Subcutaneous abdominal adipose tissue (tissue), 5 donors: Measurements from ENCODE around the gene VSIG4.
"Not testable (repeated sequence)": the region's sequence is repeated elsewhere in the genome, so short reads cannot be mapped to it uniquely, and the experiment has no call there.

Experiments
- H3K27ac ChIP-seq: one replicate; pipeline ENCODE4 v1.7.0; 2013; ENCODE audit warnings: low read depth, mild to moderate bottlenecking, inconsistent platforms, low read length, moderate library complexity
- H3K27me3 ChIP-seq, 5 donors: one replicate each; pipeline ENCODE4 v1.7.0; 2013; ENCODE audit warnings: low read length in 5 of 5, inconsistent platforms in 1 of 5; ENCODE audit not compliant: control insufficient read depth in 5 of 5, insufficient read depth in 4 of 5
- H3K36me3 ChIP-seq, 5 donors: one replicate each; pipeline ENCODE4 v1.7.0; 2013; ENCODE audit warnings: low read length in 5 of 5; ENCODE audit not compliant: control insufficient read depth in 5 of 5, insufficient read depth in 5 of 5
- H3K4me1 ChIP-seq, 5 donors: one replicate each; pipeline ENCODE4 v1.7.0; 2013; ENCODE audit warnings: low read length in 5 of 5, mild to moderate bottlenecking in 3 of 5, moderate library complexity in 1 of 5; ENCODE audit not compliant: control insufficient read depth in 5 of 5, insufficient read depth in 5 of 5
- H3K4me3 ChIP-seq, 5 donors: one replicate each; pipeline ENCODE4 v1.7.0; 2013; ENCODE audit warnings: low read length in 5 of 5, low read depth in 1 of 5
- H3K9ac ChIP-seq, 5 donors: one replicate each; pipeline ENCODE4 v1.7.0; 2013; ENCODE audit warnings: low read length in 5 of 5, mild to moderate bottlenecking in 4 of 5, moderate library complexity in 3 of 5
- H3K9me3 ChIP-seq, 5 donors: one replicate each; pipeline ENCODE4 v1.7.0; 2013; ENCODE audit warnings: low read length in 5 of 5; ENCODE audit not compliant: control insufficient read depth in 5 of 5
- donor health status: healthy.
- donor health status: healthy.
- donor health status: healthy.
- donor health status: healthy.
- donor health status: healthy.

The VSIG4 gene

GRCh38 chrX:66039944-66040343 lies at the start of gene VSIG4:
TSS of gene VSIG4 (minus strand) at chrX:66040080. CDS start at chrX:66039998, 82 bp downstream.
- H3K36me3 ChIP-seq, result no peaks in the 10 kb centered on the region
- H3K27me3 ChIP-seq, result peaks cover 0 to 14% (median 3%) of the 10 kb centered on the region in 5 donors
- peak within 1 kb of the TSS; percentile 17 to 39 (median 20) for H3K4me3 ChIP-seq
- H3K27ac ChIP-seq, result no peak within 1 kb of the TSS
- H3K4me1 ChIP-seq, result no peaks in the 10 kb centered on the region
- no peaks in the 10 kb centered on the region for H3K9me3 ChIP-seq
- no peak within 1 kb of the TSS for H3K9ac ChIP-seq

- H3K9ac ChIP-seq, result no peak overlapping the region
- no peak overlapping the region for H3K4me3 ChIP-seq
- H3K36me3 ChIP-seq, result no peaks in the 10 kb centered on the region
- H3K27me3 ChIP-seq, result peaks cover 0 to 2% (median 0%) of the 10 kb centered on the region in 5 donors
- H3K9me3 ChIP-seq, result peaks cover 0 to 4% (median 0%) of the 10 kb centered on the region in 5 donors
- H3K27ac ChIP-seq, result no peak overlapping the region
- peaks cover 0 to 13% (median 3%) of the 10 kb centered on the region in 5 donors for H3K4me1 ChIP-seq
Measured at GRCh38 chrX:66076801-66077200, 36.9 kb upstream of the VSIG4 start.

GRCh38 chrX:66074920-66075879 lies 35.3 kb upstream of the VSIG4 start:
- Histone ChIP-seq H3K4me3 (no peak overlapping the region), H3K27ac (no peak overlapping the region), H3K9me3 (peaks cover 0 to 4% (median 0%) of the 10 kb centered on the region in 5 donors), H3K9ac (no peak overlapping the region), H3K4me1 (peaks cover 0 to 13% (median 3%) of the 10 kb centered on the region in 5 donors), H3K27me3 (peaks cover 0 to 4% (median 0%) of the 10 kb centered on the region in 5 donors), H3K36me3 (no peaks in the 10 kb centered on the region)

GRCh38 chrX:66071126-66071525 lies 31.2 kb upstream of the VSIG4 start:
- Histone ChIP-seq H3K9me3 (peaks cover 0 to 4% (median 0%) of the 10 kb centered on the region in 5 donors), H3K4me3 (no peak overlapping the region), H3K9ac (no peak overlapping the region), H3K4me1 (peaks cover 0 to 13% (median 3%) of the 10 kb centered on the region in 5 donors), H3K27me3 (peaks cover 0 to 4% (median 0%) of the 10 kb centered on the region in 5 donors), H3K27ac (no peak overlapping the region), H3K36me3 (no peaks in the 10 kb centered on the region)

- peaks cover 0 to 3% (median 0%) of the 10 kb centered on the region in 5 donors for H3K9me3 ChIP-seq
- no peaks in the 10 kb centered on the region for H3K4me1 ChIP-seq
- no peak overlapping the region for H3K4me3 ChIP-seq
- no peaks in the 10 kb centered on the region for H3K36me3 ChIP-seq
- H3K9ac ChIP-seq, result no peak overlapping the region
- H3K27ac ChIP-seq, result no peak overlapping the region
- H3K27me3 ChIP-seq, result peaks cover 0 to 5% (median 0%) of the 10 kb centered on the region in 5 donors
Measured at GRCh38 chrX:66064261-66064660, 24.4 kb upstream of the VSIG4 start.

- not testable (repeated sequence) for H3K9ac ChIP-seq, H3K4me3 ChIP-seq, H3K9me3 ChIP-seq, H3K27ac ChIP-seq, H3K36me3 ChIP-seq
- Histone ChIP-seq H3K27me3 (peaks cover 0 to 10% (median 8%) of the 10 kb centered on the region in 5 donors), H3K4me1 (peaks cover 0 to 11% (median 0%) of the 10 kb centered on the region in 5 donors)
Measured at GRCh38 chrX:66057019-66057418, 17.1 kb upstream of the VSIG4 start.

- Histone ChIP-seq H3K36me3 (no peaks in the 10 kb centered on the region), H3K4me1 (peaks cover 0 to 11% (median 0%) of the 10 kb centered on the region in 5 donors), H3K27me3 (peaks cover 0 to 10% (median 8%) of the 10 kb centered on the region in 5 donors), H3K27ac (no peak overlapping the region), H3K9me3 (peaks cover 0 to 5% (median 0%) of the 10 kb centered on the region in 5 donors), H3K9ac (no peak overlapping the region), H3K4me3 (no peak overlapping the region)
Measured at GRCh38 chrX:66054978-66055377, 15.1 kb upstream of the VSIG4 start.

- H3K9me3 ChIP-seq, result peaks cover 0 to 5% (median 0%) of the 10 kb centered on the region in 5 donors
- H3K27me3 ChIP-seq, result peaks cover 0 to 10% (median 8%) of the 10 kb centered on the region in 5 donors
- H3K27ac ChIP-seq, result no peak overlapping the region
Measured at GRCh38 chrX:66053414-66053813, 13.5 kb upstream of the VSIG4 start.

GRCh38 chrX:66051980-66052379 lies 12.1 kb upstream of the VSIG4 start:
- H3K27me3 ChIP-seq, result peaks cover 0 to 10% (median 8%) of the 10 kb centered on the region in 5 donors
- H3K9me3 ChIP-seq, result peaks cover 0 to 5% (median 0%) of the 10 kb centered on the region in 5 donors
- H3K4me3 ChIP-seq, result no peak overlapping the region
- H3K9ac ChIP-seq, result no peak overlapping the region
- no peak overlapping the region for H3K27ac ChIP-seq
- H3K36me3 ChIP-seq, result no peaks in the 10 kb centered on the region
- peaks cover 0 to 11% (median 0%) of the 10 kb centered on the region in 5 donors for H3K4me1 ChIP-seq

More at GRCh38 chrX:66053414-66053813, 13.5 kb upstream of the VSIG4 start:
- Histone ChIP-seq H3K9ac (no peak overlapping the region), H3K4me3 (no peak overlapping the region), H3K4me1 (peaks cover 0 to 11% (median 0%) of the 10 kb centered on the region in 5 donors), H3K36me3 (no peaks in the 10 kb centered on the region)

GRCh38 chrX:66050140-66050569 lies 10.3 kb upstream of the VSIG4 start:
- peaks cover 0 to 10% (median 6%) of the 10 kb centered on the region in 5 donors for H3K27me3 ChIP-seq
- no peak overlapping the region for H3K27ac ChIP-seq
- H3K9me3 ChIP-seq, result no peaks in the 10 kb centered on the region
- no peak overlapping the region for H3K4me3 ChIP-seq
- H3K36me3 ChIP-seq, result no peaks in the 10 kb centered on the region
- H3K9ac ChIP-seq, result no peak overlapping the region
- H3K4me1 ChIP-seq, result peaks cover 0 to 11% (median 0%) of the 10 kb centered on the region in 5 donors
